ENCODE data around the gene EIF1AY. TPM values are rescaled to one million over a fixed set of nuclear protein-coding genes. Genes with fewer than 3 reads are reported as not detected.
"Not testable (repeated sequence)": the region's sequence is repeated elsewhere in the genome, so short reads cannot be mapped to it uniquely, and the experiment has no call there.

Gene EIF1AY
- total RNA-seq, 1 donor from 2014 or later = not detected

DNA sequence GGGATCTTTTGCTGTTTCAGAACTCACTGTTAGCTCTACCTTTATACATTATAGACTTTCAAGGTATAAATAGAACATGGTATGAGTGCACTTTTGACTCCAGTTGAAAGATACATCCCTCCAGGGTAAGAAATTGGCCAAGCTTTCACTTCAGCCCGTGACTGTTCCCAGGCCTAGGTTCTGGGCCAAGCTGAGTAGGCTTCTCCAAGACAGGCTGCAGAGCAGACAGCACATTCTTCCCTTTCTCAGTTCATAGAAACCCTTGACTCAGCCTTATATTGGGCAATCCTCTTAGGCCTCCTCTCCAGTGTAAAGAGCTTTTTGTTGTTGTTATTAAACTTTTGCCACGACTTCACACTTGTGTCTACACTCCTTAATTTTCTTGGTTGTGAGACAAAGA is 29.5 kb upstream of the EIF1AY start:
- TF ChIP-seq, protein P1, sequence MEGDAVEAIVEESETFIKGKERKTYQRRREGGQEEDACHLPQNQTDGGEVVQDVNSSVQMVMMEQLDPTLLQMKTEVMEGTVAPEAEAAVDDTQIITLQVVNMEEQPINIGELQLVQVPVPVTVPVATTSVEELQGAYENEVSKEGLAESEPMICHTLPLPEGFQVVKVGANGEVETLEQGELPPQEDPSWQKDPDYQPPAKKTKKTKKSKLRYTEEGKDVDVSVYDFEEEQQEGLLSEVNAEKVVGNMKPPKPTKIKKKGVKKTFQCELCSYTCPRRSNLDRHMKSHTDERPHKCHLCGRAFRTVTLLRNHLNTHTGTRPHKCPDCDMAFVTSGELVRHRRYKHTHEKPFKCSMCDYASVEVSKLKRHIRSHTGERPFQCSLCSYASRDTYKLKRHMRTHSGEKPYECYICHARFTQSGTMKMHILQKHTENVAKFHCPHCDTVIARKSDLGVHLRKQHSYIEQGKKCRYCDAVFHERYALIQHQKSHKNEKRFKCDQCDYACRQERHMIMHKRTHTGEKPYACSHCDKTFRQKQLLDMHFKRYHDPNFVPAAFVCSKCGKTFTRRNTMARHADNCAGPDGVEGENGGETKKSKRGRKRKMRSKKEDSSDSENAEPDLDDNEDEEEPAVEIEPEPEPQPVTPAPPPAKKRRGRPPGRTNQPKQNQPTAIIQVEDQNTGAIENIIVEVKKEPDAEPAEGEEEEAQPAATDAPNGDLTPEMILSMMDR (IDR thresholded peaks at IDR 0.05) = no peak
- Histone ChIP-seq H3K4me3 (no peak overlapping the region), H3K27ac (no peak overlapping the region), H3K4me1 (no peaks in the 10 kb centered on the region), H3K9me3 (no peaks in the 10 kb centered on the region), H3K27me3 (no peaks in the 10 kb centered on the region), H3K36me3 (no peaks in the 10 kb centered on the region)
- no peak for DNase-seq (ENCODE audit: low spot score in 2 of 2)
- intact Hi-C loops (cut with DNase I) = no loop called here

DNA sequence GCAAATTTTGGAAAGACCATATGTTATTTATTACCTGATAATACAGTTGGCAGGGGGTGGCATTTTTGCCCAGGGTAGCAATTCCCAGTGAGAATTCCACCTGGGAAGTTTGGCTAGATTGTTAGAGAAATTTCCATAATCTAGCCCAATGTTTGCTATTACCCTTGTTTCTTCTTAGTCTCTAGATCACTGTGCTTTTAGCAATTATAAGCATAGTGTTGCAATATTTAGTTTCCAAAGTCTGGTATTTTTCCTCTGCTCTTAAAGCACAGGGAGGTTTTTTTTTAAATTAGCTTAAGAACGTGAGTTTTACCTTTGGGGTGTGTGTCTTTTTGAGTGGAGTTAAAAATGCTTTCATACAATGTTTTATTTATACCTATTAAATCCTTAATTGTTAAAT is 26.3 kb upstream of the EIF1AY start:
- H3K4me1 ChIP-seq = no peaks in the 10 kb centered on the region
- intact Hi-C loops (cut with DNase I) = no loop called here
- H3K36me3 ChIP-seq = no peaks in the 10 kb centered on the region
- no peaks in the 10 kb centered on the region for H3K9me3 ChIP-seq
- H3K27me3 ChIP-seq = no peaks in the 10 kb centered on the region
- no peak overlapping the region for H3K4me3 ChIP-seq
- H3K27ac ChIP-seq = no peak overlapping the region
- no peak for DNase-seq (ENCODE audit: low spot score in 2 of 2)
- TF ChIP-seq, protein P1 (IDR thresholded peaks at IDR 0.05) = no peak

DNA sequence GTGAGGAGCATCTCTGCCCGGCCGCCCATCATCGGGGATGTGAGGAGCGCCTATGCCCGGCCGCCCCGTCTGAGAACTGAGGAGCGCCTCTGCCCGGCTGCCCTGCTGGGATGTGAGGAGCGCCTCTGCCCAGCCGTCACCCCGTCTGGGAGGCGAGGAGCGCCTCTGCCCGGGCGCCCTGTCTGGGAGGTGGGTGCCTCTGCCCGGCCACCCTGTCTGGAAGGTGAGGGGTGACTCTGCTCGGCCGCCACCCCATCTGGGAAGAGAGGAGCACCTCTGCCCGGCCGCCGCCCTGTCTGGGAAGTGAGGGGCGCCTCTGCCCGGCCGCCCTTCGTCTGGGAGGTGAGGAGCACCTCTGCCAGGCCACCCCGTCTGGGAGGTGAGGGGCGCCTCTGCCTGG is 23.7 kb upstream of the EIF1AY start:
- intact Hi-C loops (cut with DNase I) = no loop called here
- TF ChIP-seq, protein P1 (IDR thresholded peaks at IDR 0.05) = no peak
- DNase-seq (ENCODE audit: low spot score in 2 of 2) = no peak
- Histone ChIP-seq H3K9me3 (no peaks in the 10 kb centered on the region), H3K27me3 (no peaks in the 10 kb centered on the region), H3K27ac (no peak overlapping the region), H3K4me1 (no peaks in the 10 kb centered on the region), H3K4me3 (no peak overlapping the region), H3K36me3 (no peaks in the 10 kb centered on the region)

DNA sequence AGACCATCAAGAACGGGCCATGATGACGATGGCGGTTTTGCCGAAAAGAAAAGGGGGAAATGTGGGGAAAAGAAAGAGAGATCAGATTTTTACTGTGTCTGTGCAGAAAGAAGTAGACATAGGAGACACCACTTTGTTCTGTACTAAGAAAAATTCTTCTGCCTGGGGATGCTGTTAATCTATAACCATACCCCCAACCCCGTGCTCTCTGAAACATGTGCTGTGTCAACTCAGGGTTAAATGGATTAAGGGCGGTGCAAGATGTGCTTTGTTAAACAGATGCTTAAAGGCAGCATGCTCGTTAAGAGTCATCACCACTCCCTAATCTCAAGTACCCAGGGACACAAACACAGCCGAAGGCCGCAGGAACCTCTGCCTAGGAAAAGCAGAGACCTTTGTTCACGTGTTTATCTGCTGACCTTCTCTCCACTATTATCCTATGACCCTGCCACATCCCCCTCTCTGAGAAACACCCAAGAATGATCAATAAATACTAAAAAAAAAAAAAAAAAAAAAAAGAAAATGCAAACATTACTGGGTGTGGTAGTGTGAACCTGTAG is 22.7 kb upstream of the EIF1AY start:
- H3K4me3 ChIP-seq; H3K9me3 ChIP-seq; H3K27me3 ChIP-seq; H3K27ac ChIP-seq; H3K36me3 ChIP-seq; DNase-seq (ENCODE audit: low spot score in 2 of 2); intact Hi-C loops (cut with DNase I); H3K4me1 ChIP-seq: not testable (repeated sequence)

DNA sequence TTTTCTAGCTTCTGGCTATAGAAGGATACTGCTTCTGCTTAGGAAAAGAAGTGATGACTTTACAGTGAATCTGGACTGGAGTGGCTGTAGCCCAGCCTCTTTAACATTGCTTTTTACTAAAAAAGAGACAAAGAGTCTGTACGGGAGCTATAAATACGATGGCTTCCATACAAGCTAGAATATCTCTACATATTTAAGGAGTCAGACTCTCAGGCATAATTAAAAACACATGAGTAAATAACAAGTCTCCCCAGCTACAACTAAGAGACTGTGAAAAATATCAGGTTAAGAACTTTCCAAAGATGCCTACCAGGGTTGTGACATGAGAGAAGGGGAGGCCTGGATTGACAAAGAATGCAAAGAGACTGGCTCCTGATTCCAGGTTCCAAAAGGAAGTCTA is 19.8 kb upstream of the EIF1AY start:
- Histone ChIP-seq H3K4me1 (no peaks in the 10 kb centered on the region), H3K27ac (no peak overlapping the region), H3K36me3 (no peaks in the 10 kb centered on the region), H3K4me3 (no peak overlapping the region), H3K9me3 (no peaks in the 10 kb centered on the region), H3K27me3 (no peaks in the 10 kb centered on the region)
- no peak for DNase-seq (ENCODE audit: low spot score in 2 of 2)
- intact Hi-C loops (cut with DNase I) = no loop called here
- TF ChIP-seq, protein P1 (IDR thresholded peaks at IDR 0.05) = no peak

DNA sequence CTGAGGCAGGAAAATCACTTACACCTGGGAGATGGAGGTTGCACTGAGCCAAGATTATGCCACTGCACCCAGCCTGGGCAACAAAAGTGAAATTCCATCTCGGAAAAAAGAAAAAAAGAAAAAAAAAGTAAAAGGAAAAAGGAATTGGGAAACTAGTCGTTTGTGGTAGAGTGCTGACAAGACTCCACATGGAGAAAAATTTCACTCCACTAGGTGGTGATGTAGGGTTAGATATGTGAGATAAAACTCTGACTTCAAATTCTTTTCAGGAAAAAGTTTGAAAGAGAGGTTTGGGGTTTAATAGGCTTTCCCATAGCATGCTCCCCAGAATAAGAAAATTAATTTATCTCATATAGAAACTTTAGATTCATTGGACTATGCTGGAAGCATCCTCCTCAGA is 16.9 kb upstream of the EIF1AY start:
- no peaks in the 10 kb centered on the region for H3K36me3 ChIP-seq
- H3K9me3 ChIP-seq = no peaks in the 10 kb centered on the region
- no peak overlapping the region for H3K27ac ChIP-seq
- no peak overlapping the region for H3K4me3 ChIP-seq
- H3K4me1 ChIP-seq = no peaks in the 10 kb centered on the region
- TF ChIP-seq, protein P1 (IDR thresholded peaks at IDR 0.05) = no peak
- H3K27me3 ChIP-seq = no peaks in the 10 kb centered on the region
- intact Hi-C loops (cut with DNase I) = no loop called here
- no peak for DNase-seq (ENCODE audit: low spot score in 2 of 2)

Data from ascending aorta (tissue), 2 donors.